NCI-H2171 (cell line): ENCODE data around the gene RANBP6.

Experiments
- DNase-seq: peaks from one replicate; lab custom pipeline; 2025; lab: John Stamatoyannopoulos, UW

Gene RANBP6

GRCh38 chr9:6007058-6007769 is 8.2 kb downstream of the RANBP6 start:
- peak; percentile 65 for DNase-seq

DNA sequence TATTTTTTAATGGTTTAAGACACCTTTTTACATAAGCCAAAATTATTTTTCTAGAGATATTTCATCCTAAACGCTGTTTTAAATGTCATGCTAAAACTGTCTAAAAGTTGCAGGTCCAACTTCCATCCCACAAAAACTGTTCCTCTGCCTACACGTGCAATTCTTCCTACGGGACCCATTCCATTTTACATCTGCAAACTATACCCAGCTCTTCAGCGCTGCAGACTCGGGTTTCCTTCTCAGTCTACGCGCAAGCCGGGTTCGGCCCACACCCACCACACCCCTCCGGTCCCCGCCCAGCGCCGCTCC is 8.7 kb downstream of the RANBP6 start:
- DNase-seq, result no peak

DNA sequence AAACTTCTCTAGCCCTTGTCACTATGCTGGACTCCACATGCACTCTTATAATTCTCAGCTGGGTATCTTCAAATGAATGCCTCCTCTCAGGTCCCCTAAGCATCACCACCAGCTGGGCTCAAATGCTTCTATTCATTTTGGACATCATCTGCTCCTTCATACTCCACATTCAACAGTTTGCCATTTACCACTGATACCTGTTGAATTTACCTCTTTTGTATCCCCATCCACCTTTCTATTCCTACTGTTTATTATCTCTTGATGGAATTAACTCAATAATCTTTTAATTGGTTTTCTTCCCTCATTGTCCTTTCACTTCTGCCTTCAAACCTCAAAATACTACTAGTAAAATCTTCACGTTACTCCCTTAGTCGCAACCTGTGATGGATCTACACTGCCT is 14.5 kb downstream of the RANBP6 start:
- DNase-seq, result no peak

DNA sequence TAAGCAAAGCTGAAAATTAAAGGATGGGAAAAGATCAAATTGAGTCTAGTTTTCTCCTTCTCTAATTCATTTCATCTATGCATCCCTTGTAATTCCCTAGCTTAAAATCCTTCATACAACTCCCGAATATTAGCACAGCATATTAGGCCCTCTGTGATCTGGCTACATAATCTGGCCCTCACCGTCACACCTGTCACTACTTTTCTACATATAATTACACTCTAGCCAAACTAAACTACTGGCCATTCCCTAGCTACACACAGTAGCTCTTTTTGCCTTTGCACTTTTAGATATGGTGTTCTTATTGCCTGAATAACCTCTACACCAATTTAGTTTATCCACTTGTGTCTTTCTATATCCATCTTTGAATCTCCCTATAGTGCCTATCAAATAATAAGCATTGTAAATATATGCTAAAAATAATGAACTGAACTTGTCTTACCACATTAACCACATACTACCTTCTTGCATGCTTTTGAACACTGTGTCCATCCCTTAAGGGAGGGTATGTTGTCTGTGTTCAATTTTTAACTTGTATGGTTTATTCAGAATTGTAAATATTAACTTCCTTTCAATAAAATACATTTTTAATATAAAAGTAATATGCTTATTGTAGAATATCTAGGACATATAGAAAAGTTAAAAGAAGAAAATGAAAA is 15.9 kb downstream of the RANBP6 start:
- DNase-seq, result no peak

GRCh38 chr9:5994493-5994892 is 20.9 kb downstream of the RANBP6 start:
- no peak for DNase-seq

DNA sequence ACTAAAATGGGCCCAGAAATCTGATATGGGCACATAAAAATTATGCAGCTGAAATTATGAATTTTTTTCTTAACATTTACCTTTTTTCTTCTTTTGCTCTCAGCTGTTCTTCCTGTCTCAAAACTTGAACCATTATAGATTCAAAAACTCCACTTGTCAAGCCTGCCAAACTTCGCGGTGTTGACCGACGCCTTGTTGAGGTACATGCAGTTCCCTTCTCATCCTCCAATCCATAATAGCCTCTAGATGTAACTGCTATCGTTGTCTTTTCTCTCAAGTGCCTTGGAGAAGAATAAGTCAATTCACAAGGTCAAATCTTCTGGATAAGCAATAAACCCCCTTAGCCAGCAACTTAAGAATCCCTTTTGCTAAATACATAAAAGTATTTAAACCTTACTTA is 27.2 kb downstream of the RANBP6 start:
- no peak for DNase-seq

- DNase-seq, result no peak
These were observed 32.4 kb downstream of the RANBP6 start for GRCh38 chr9:5983042-5983441.

DNA sequence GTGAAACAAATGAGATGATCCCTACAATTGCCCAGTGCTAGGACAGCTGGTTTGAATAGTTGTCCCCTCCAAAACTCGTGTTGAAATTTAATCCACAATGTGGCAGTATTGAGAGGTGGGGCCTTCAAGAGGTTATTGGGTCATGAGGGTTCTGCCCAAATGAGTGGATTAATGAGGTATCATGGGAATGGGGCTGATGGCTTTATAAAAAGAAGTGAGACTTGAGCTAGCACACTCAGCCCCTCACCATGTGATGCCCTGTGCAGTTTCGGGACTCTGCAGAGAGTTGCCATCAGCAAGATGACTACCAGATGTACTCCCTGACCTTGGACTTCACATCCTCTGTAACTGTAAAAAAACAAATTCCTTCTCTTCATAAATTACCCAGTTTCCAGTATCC is 33.1 kb downstream of the RANBP6 start:
- no peak for DNase-seq

DNA sequence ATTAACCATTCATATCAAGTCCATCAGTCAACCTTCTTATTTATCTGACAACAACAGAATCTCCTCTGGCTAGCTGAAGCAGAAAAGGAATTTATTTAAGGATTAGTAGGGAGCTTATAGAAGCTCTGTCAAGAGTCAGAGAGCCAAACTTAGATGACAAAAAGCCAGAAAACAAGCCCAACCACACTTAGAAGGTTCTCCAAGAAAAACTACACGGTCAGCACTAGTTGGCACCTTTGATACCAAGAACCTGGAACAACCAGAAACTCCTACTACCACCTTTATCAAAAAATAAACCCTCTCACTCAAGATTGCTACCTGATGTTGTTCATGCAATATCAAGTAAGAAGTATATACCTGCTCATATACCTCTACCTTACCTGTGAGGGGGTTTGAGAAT is 36.9 kb downstream of the RANBP6 start:
- no peak for DNase-seq

GRCh38 chr9:5976674-5977397 is 38.6 kb downstream of the RANBP6 start:
- no peak for DNase-seq

GRCh38 chr9:5971740-5972139 is 43.7 kb downstream of the RANBP6 start:
- DNase-seq, result no peak
